ENCODE results near the gene FABP7.
A peak's percentile ranks its signal among the peaks of the same experiment; 100 is the strongest.

Gene FABP7

GRCh38 chr6:122790028-122790422, 10.5 kb downstream of the FABP7 start:
- peak overlapping the region; percentile 60 for H3K4me3 ChIP-seq (ENCODE audit: low read depth, low read length)
- TF ChIP-seq CTCF (IDR thresholded peaks at IDR 0.05; ENCODE audit: low read depth, low read length, missing control alignments), result no peak
- DNase-seq (ENCODE audit: low read depth), result no peak
- in situ Hi-C loops (cut with HindIII; ENCODE audit: low sequenced_read_pairs), result no loop called here

GRCh38 chr6:122790423-122791309, 11.2 kb downstream of the FABP7 start:
- H3K4me3 ChIP-seq (ENCODE audit: low read depth, low read length), result peak overlapping the region; percentile 60
- no peak for DNase-seq (ENCODE audit: low read depth)
- TF ChIP-seq CTCF (IDR thresholded peaks at IDR 0.05; ENCODE audit: low read depth, low read length, missing control alignments), result peak; percentile 19
- in situ Hi-C loops (cut with HindIII; ENCODE audit: low sequenced_read_pairs), result no loop called here

- in situ Hi-C loops (cut with HindIII; ENCODE audit: low sequenced_read_pairs), result no loop called here
- no peak for TF ChIP-seq CTCF (IDR thresholded peaks at IDR 0.05; ENCODE audit: low read depth, low read length, missing control alignments)
- H3K4me3 ChIP-seq (ENCODE audit: low read depth, low read length), result no peak overlapping the region
- DNase-seq (ENCODE audit: low read depth), result no peak
Measured at GRCh38 chr6:122791310-122791679, 11.8 kb downstream of the FABP7 start.

- DNase-seq (ENCODE audit: low read depth), result no peak
- in situ Hi-C loops (cut with HindIII; ENCODE audit: low sequenced_read_pairs), result no loop called here
- TF ChIP-seq CTCF (IDR thresholded peaks at IDR 0.05; ENCODE audit: low read depth, low read length, missing control alignments), result no peak
- no peak overlapping the region for H3K4me3 ChIP-seq (ENCODE audit: low read depth, low read length)
Measured at GRCh38 chr6:122792766-122793165, 13.2 kb downstream of the FABP7 start.

GRCh38 chr6:122797537-122797936, 18.0 kb downstream of the FABP7 start:
- in situ Hi-C loops (cut with HindIII; ENCODE audit: low sequenced_read_pairs), result no loop called here
- no peak overlapping the region for H3K4me3 ChIP-seq (ENCODE audit: low read depth, low read length)
- DNase-seq (ENCODE audit: low read depth), result no peak
- no peak for TF ChIP-seq CTCF (IDR thresholded peaks at IDR 0.05; ENCODE audit: low read depth, low read length, missing control alignments)

GRCh38 chr6:122798099-122798641, 18.7 kb downstream of the FABP7 start:
- peak; percentile 36 for DNase-seq (ENCODE audit: low read depth)
- TF ChIP-seq CTCF (IDR thresholded peaks at IDR 0.05; ENCODE audit: low read depth, low read length, missing control alignments), result no peak
- in situ Hi-C loops (cut with HindIII; ENCODE audit: low sequenced_read_pairs), result no loop called here
- no peak overlapping the region for H3K4me3 ChIP-seq (ENCODE audit: low read depth, low read length)

All from astrocyte of the cerebellum (primary cell).